Epithelial cell of proximal tubule (primary cell): ENCODE data around the gene TSTD2. TPM values are rescaled to one million over a fixed set of nuclear protein-coding genes. Genes with fewer than 3 reads are reported as not detected.

Experiments used
- DNase-seq: peaks from one replicate; pipeline ENCODE4 v3.0.0-alpha.2; 2011; ENCODE audit warnings: low read depth
- H3K4me3 ChIP-seq: 2 replicates; pipeline ENCODE4 v1.5.1; 2011; ENCODE audit warnings: low read depth, mild to moderate bottlenecking, low read length
- total RNA-seq: library from RNA; depleted of rRNA; stranded (reverse); fragments of >200 nt; gene quantifications from 2 replicates; pipeline ENCODE4 v1.2.3, GENCODE V29; 2015
- TF ChIP-seq, protein P1 (sequence below): conservative IDR thresholded peaks from 2 replicates; pipeline ENCODE4 v1.5.1; 2012; ENCODE audit warnings: low read depth, mild to moderate bottlenecking, low read length

TSTD2 gene
- total RNA-seq, 1 donor from 2014 or later: 21.9 TPM

DNA sequence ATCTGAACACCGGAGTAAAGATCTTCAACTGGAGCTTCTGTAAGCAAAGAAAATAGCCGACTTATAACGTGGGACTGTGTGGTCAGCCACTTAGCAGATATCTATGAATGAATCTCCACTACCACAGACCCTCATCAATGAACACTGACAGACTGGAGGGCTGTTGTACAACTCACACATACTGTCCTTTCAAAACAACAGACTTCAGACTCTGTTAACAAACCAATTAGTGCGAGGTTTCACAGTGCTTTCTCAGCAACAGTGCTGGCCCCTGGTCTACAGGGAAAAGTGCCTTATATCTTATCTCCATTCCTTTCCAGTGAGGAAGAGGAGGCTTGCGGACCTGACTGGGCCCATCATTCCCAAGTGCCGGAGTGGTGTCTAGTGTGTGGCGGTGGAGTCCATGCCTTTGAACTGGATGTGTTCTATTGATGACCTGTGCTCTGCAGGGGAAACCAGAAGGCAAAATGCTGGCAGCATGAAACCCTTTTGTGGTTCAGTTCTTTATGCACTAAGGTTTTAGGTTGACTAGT, 33.8 kb downstream of the TSTD2 start:
- H3K4me3 ChIP-seq: no peak overlapping the region
- no peak for DNase-seq
- TF ChIP-seq, protein P1, sequence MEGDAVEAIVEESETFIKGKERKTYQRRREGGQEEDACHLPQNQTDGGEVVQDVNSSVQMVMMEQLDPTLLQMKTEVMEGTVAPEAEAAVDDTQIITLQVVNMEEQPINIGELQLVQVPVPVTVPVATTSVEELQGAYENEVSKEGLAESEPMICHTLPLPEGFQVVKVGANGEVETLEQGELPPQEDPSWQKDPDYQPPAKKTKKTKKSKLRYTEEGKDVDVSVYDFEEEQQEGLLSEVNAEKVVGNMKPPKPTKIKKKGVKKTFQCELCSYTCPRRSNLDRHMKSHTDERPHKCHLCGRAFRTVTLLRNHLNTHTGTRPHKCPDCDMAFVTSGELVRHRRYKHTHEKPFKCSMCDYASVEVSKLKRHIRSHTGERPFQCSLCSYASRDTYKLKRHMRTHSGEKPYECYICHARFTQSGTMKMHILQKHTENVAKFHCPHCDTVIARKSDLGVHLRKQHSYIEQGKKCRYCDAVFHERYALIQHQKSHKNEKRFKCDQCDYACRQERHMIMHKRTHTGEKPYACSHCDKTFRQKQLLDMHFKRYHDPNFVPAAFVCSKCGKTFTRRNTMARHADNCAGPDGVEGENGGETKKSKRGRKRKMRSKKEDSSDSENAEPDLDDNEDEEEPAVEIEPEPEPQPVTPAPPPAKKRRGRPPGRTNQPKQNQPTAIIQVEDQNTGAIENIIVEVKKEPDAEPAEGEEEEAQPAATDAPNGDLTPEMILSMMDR: no peak

DNA sequence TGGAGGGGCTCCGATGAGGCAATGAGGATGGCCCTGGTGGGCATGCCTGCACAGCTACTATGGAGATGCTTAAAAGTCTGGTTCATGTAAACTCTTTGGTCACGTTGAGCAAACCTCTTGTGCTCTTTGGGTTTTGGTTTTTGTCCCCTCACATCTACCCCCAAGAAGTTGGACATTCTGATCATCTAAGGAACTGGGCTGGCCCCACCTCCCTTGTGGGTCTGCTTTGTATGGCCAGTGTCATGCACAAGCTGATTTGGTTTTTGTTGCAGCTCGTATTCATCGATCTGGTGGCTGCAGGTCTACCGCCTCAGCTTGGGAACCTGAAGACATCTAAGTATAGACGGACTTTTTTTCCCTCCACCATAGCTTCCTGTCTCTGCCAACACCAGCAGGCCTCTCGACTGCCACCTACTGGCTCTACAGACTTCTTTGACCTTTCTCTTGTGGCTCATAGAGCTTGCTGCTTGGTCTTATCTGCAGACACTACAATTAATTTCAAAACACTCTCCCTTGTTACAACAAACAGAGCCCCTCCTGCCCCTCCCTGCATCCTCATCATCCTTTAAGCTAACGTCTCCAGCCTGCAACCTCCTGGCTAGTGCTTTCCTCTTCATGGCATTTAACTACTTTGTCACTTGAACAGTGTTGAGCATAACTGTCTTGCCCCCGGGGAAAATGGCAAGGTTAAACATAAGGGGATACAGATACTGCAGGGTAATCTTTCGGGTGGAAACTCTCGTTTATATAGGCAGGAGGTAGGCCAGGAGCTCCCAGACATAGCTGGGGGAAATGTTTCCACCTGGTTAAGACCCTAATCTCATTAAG, 34.5 kb downstream of the TSTD2 start:
- DNase-seq: peak; percentile 25
- TF ChIP-seq, protein P1: peak; percentile 96
- no peak overlapping the region for H3K4me3 ChIP-seq

DNA sequence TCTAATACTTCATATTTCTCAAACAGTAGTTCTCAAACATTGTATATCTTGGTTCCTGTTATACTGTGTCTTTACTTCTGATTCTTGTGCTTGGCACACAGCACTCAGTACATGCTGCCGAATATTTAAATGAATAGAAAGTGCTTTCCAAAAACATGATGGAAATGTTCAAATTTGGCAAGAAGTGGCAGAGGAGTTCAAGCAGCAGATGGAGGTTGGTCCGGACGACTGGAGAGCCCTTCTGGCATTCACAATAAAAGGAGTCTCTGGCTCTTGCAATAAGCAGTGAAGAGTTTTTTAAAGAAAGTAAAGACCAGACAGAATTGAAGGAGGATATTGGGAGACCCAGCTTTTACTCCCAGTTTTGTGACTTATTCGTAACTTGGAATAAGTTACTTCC, 36.3 kb downstream of the TSTD2 start:
- H3K4me3 ChIP-seq: no peak overlapping the region

DNA sequence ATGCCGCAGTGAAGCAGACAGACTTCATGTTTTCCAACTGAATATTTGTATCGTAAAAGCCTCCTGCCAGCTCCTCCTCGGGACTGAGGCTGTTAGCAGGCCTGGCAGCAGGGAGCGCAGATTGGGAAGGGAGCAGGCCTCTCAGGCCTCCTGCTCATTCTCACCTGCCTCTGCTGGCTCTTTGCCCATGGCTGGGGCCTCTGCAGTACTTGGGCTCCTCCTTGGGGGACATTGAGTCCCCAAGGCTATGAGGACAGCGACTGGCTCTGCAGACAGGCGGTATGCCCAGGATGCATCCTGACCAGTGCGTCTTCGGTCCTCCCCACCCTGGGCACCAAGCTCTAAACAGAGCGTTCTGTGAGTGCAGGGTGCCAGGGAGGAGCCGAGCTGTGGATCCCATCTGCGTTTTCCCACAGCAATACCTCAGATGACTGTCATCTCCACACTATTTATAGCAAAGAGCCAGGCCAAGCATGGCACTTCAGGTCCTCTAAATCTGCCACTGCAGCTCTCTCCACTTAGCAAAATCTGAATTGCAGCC, 38.7 kb downstream of the TSTD2 start:
- TF ChIP-seq, protein P1: no peak
- H3K4me3 ChIP-seq: no peak overlapping the region
- no peak for DNase-seq

More for the DNA sequence above, 36.3 kb downstream of the TSTD2 start:
- DNase-seq: no peak
- TF ChIP-seq, protein P1: no peak

DNA sequence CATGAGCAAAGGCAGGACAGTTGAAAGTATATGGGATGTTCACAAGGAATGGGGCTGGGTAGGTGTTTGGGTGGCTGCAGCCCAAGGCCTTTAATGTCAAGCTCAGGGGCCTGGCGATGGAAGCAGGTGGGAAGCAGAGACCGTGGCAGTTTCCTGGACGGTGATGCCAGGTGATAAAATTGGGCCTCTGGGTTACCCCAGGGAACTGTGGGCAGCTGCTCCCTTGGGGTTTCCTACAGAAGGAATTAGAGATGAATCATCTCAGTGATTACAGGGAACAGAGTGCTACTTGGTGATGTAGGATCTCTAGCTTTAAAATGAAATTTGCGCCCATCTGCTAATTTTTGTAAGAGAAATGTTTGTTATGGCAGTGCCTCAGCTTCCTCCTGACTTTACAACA, 39.2 kb downstream of the TSTD2 start:
- DNase-seq: no peak
- TF ChIP-seq, protein P1: no peak

GRCh38 chr9:97592126-97592525, 41.0 kb downstream of the TSTD2 start:
- H3K4me3 ChIP-seq: no peak overlapping the region
- DNase-seq: no peak
- TF ChIP-seq, protein P1: no peak

More for the DNA sequence above, 39.2 kb downstream of the TSTD2 start:
- H3K4me3 ChIP-seq: no peak overlapping the region
